WTC11 (cell line): ENCODE results near the gene FEZF1.

Experiments
- NFYB ChIP-seq: sonication (generic); formaldehyde crosslinking; conservative IDR thresholded peaks from 2 replicates; pipeline ENCODE4 v1.8.0; 2022; ENCODE audit warnings: low read depth, missing genetic modification reagents
- ZNF121 ChIP-seq: sonication (generic); formaldehyde crosslinking; IDR thresholded peaks from 2 replicates; pipeline ENCODE4 v1.8.0; 2023; ENCODE audit warnings: missing genetic modification reagents
- ZNF219 ChIP-seq: sonication (generic); formaldehyde crosslinking; IDR thresholded peaks from 2 replicates; pipeline ENCODE4 v1.8.0; 2023; ENCODE audit warnings: missing genetic modification reagents, mild to moderate bottlenecking, borderline replicate concordance
- TF ChIP-seq, protein P1 (sequence below): fragments of 200-600 bp; IDR thresholded peaks from 2 replicates; pipeline ENCODE4 v1.8.0; 2022; ENCODE audit warnings: antibody characterized with exemption
- TF ChIP-seq, protein P2 (sequence below): sonication (generic); formaldehyde crosslinking; conservative IDR thresholded peaks from 2 replicates; pipeline ENCODE4 v1.8.1; 2022; ENCODE audit warnings: mild to moderate bottlenecking, missing genetic modification reagents
- TF ChIP-seq, protein P3 (sequence below): sonication (generic); formaldehyde crosslinking; IDR thresholded peaks from 2 replicates; pipeline ENCODE4 v1.8.0; 2022; ENCODE audit warnings: missing genetic modification reagents

DNA sequence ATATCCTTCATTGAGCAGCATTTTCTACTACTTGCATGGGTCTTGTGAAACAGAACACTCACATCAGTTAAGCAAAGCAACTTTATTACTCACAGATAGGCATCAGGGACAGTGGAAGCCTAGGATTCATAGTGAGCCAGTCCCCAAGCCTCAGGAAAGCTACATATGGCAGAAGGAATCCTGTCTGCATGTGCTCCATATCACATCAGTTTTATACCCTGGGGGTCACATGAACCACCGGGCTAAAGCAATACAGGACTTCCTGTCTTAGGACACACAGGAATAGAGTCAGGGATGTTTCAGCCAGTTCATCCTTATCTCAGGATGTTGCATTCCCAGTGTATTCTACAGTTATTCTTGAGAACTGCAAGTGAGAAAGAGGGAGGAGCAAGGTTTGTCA, 15.1 kb downstream of the FEZF1 start:
- TF ChIP-seq ZNF219 (CRISPR knock-in tag) (no peak), ZNF121 (no peak), NFYB (CRISPR knock-in tag) (no peak)
- TF ChIP-seq, protein P1, sequence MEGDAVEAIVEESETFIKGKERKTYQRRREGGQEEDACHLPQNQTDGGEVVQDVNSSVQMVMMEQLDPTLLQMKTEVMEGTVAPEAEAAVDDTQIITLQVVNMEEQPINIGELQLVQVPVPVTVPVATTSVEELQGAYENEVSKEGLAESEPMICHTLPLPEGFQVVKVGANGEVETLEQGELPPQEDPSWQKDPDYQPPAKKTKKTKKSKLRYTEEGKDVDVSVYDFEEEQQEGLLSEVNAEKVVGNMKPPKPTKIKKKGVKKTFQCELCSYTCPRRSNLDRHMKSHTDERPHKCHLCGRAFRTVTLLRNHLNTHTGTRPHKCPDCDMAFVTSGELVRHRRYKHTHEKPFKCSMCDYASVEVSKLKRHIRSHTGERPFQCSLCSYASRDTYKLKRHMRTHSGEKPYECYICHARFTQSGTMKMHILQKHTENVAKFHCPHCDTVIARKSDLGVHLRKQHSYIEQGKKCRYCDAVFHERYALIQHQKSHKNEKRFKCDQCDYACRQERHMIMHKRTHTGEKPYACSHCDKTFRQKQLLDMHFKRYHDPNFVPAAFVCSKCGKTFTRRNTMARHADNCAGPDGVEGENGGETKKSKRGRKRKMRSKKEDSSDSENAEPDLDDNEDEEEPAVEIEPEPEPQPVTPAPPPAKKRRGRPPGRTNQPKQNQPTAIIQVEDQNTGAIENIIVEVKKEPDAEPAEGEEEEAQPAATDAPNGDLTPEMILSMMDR: no peak
- TF ChIP-seq, protein P2, sequence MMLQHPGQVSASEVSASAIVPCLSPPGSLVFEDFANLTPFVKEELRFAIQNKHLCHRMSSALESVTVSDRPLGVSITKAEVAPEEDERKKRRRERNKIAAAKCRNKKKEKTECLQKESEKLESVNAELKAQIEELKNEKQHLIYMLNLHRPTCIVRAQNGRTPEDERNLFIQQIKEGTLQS: no peak
- TF ChIP-seq, protein P3, sequence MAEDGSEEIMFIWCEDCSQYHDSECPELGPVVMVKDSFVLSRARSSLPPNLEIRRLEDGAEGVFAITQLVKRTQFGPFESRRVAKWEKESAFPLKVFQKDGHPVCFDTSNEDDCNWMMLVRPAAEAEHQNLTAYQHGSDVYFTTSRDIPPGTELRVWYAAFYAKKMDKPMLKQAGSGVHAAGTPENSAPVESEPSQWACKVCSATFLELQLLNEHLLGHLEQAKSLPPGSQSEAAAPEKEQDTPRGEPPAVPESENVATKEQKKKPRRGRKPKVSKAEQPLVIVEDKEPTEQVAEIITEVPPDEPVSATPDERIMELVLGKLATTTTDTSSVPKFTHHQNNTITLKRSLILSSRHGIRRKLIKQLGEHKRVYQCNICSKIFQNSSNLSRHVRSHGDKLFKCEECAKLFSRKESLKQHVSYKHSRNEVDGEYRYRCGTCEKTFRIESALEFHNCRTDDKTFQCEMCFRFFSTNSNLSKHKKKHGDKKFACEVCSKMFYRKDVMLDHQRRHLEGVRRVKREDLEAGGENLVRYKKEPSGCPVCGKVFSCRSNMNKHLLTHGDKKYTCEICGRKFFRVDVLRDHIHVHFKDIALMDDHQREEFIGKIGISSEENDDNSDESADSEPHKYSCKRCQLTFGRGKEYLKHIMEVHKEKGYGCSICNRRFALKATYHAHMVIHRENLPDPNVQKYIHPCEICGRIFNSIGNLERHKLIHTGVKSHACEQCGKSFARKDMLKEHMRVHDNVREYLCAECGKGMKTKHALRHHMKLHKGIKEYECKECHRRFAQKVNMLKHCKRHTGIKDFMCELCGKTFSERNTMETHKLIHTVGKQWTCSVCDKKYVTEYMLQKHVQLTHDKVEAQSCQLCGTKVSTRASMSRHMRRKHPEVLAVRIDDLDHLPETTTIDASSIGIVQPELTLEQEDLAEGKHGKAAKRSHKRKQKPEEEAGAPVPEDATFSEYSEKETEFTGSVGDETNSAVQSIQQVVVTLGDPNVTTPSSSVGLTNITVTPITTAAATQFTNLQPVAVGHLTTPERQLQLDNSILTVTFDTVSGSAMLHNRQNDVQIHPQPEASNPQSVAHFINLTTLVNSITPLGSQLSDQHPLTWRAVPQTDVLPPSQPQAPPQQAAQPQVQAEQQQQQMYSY (CRISPR knock-in tag): no peak
